ENCODE data around the gene STARD8. TPM values are rescaled to one million over a fixed set of nuclear protein-coding genes. Genes with fewer than 3 reads are reported as not detected.

The STARD8 gene
- total and polyA plus RNA-seq, 7 donors: 4.2 to 25.8 (median 8.8) TPM

DNA sequence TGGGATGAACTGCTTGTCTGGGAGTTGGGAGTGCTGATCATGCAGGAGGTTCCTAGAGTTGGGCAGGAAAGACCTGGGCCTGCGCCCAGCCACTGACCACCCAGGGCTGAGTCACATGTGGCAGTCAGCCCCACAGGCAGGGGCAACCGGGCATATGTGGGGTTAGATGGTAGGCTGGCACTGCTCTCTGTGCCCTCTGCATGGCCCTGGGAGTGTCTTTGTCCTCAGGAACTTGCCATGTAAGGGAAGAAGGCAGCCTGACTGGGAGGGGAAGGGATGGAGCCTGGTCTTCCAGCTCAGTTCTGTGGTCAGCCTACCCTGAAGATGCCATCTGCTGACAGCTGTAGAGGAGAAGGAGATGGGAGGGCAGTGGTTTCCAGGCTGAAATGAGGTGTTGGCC lies 111.2 kb downstream of the STARD8 start:
- no peak for ATAC-seq
- no peak for DNase-seq
- WGBS, 3 donors: 75 to 100% (median 77%) methylated on average over 1 to 2 of the region's 2 CpGs

DNA sequence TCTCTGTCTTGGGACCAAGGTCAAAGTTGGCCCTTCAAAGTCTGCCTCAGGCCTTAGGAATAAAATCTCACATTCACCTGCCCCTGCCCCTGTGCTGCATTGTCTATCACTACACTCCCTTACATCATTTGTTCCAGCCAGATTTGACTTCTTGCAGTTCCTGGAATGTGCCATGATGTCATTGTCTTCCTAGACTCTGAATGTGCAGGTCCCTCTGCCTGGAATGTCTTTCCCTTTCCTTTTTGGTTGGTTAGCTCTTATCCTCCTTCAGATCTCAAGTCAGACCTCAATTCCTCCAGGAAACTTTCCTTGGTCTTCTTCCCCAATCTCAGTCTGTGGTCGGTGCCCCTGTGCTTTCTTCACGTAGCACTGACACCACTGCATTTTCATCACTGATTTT lies 113.6 kb downstream of the STARD8 start:
- 68 to 96% (median 87%) methylated on average over 2 of the region's 2 CpGs for WGBS, 3 donors
- ATAC-seq (no peak), DNase-seq (no peak)
- intact Hi-C loops (cut with DNase I): no loop called here
- peaks cover 0 to 8% (median 0%) of the 10 kb centered on the region in 3 donors for H3K27me3 ChIP-seq (ENCODE audit: insufficient read depth in 3 of 3, low read length in 2 of 3)
- no peak overlapping the region for H3K4me3 ChIP-seq
- H3K36me3 ChIP-seq (ENCODE audit: insufficient read depth in 1 of 2, low read depth in 1 of 2): no peaks in the 10 kb centered on the region
- H3K4me1 ChIP-seq: no peaks in the 10 kb centered on the region
- TF ChIP-seq, protein P1, sequence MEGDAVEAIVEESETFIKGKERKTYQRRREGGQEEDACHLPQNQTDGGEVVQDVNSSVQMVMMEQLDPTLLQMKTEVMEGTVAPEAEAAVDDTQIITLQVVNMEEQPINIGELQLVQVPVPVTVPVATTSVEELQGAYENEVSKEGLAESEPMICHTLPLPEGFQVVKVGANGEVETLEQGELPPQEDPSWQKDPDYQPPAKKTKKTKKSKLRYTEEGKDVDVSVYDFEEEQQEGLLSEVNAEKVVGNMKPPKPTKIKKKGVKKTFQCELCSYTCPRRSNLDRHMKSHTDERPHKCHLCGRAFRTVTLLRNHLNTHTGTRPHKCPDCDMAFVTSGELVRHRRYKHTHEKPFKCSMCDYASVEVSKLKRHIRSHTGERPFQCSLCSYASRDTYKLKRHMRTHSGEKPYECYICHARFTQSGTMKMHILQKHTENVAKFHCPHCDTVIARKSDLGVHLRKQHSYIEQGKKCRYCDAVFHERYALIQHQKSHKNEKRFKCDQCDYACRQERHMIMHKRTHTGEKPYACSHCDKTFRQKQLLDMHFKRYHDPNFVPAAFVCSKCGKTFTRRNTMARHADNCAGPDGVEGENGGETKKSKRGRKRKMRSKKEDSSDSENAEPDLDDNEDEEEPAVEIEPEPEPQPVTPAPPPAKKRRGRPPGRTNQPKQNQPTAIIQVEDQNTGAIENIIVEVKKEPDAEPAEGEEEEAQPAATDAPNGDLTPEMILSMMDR (IDR thresholded peaks at IDR 0.05): no peak
- no peak overlapping the region for H3K27ac ChIP-seq
- no peaks in the 10 kb centered on the region for H3K9me3 ChIP-seq

More for the DNA sequence above, 111.2 kb downstream of the STARD8 start:
- Histone ChIP-seq H3K36me3 (ENCODE audit: insufficient read depth in 1 of 2, low read depth in 1 of 2) (no peaks in the 10 kb centered on the region), H3K4me1 (no peaks in the 10 kb centered on the region), H3K9me3 (no peaks in the 10 kb centered on the region), H3K27ac (no peak overlapping the region), H3K27me3 (ENCODE audit: insufficient read depth in 3 of 3, low read length in 2 of 3) (peaks cover 0 to 22% (median 0%) of the 10 kb centered on the region in 3 donors), H3K4me3 (no peak overlapping the region)
- intact Hi-C loops (cut with DNase I): loop anchor here in 1 of 2 donors (10.0 kb wide), 1 partner anchor 266 kb away; no protein-coding TSS in a partner anchor
- TF ChIP-seq, protein P1 (IDR thresholded peaks at IDR 0.05): no peak

DNA sequence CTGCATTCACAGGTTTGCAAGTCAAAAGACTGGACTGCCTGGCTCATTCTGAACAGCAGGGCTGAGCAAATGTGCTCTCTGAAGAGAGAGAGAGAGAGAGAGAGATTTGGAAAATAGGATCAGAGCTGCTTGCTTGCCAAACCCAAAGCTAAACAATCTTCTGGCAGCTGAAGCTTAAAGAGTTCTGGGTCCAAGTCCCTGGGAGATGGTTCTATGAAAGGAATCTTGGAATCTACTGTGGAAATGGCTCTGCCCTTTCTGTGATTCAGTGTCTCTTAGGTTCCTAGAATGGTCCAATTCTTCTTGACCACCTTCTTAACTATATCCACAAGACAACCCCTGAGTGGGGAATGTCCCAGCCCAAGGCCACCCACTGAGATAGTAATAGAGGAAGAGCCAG lies 115.3 kb downstream of the STARD8 start:
- no peaks in the 10 kb centered on the region for H3K9me3 ChIP-seq
- no peak for ATAC-seq
- TF ChIP-seq, protein P1 (IDR thresholded peaks at IDR 0.05): no peak
- no peaks in the 10 kb centered on the region for H3K36me3 ChIP-seq (ENCODE audit: insufficient read depth in 1 of 2, low read depth in 1 of 2)
- H3K27me3 ChIP-seq (ENCODE audit: insufficient read depth in 3 of 3, low read length in 2 of 3): peaks cover 0 to 4% (median 0%) of the 10 kb centered on the region in 3 donors
- no peaks in the 10 kb centered on the region for H3K4me1 ChIP-seq
- intact Hi-C loops (cut with DNase I): no loop called here
- H3K27ac ChIP-seq: no peak overlapping the region
- no peak overlapping the region for H3K4me3 ChIP-seq
- no peak for DNase-seq

DNA sequence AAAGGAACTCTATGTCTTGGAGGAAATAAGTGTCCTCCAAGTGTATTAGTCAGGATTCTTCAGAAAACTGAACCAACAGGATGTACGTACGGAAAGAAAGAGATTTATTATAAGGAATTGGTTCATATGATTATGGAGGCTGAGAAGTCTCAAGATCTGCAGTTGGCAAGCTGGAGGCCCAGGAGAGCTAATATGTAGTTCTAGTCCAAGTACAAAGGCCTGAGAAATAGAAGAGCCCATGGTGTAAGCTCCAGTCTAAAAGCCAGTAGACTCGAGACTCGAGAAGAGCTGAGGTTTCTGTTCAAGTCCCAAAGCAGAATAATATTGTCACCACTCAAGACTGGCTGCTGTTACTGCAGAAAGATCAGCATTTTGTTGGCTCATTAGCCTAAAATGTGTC lies 116.0 kb downstream of the STARD8 start:
- TF ChIP-seq, protein P1 (IDR thresholded peaks at IDR 0.05): no peak
- Histone ChIP-seq H3K36me3 (ENCODE audit: insufficient read depth in 1 of 2, low read depth in 1 of 2) (no peaks in the 10 kb centered on the region), H3K27ac (no peak overlapping the region), H3K27me3 (ENCODE audit: insufficient read depth in 3 of 3, low read length in 2 of 3) (peaks cover 0 to 4% (median 0%) of the 10 kb centered on the region in 3 donors), H3K4me1 (no peaks in the 10 kb centered on the region), H3K4me3 (no peak overlapping the region), H3K9me3 (no peaks in the 10 kb centered on the region)
- ATAC-seq: no peak
- no peak for DNase-seq
- 85 to 91% (median 86%) methylated on average over 4 of the region's 4 CpGs for WGBS, 3 donors
- intact Hi-C loops (cut with DNase I): no loop called here

Other genes with a start within 250 kb of the STARD8 start
- 1 to 10 TPM; 2.4 to 3.7 (median 3.4) TPM for gene OPHN1, start 214.2 kb upstream of the STARD8 start, total RNA-seq
- 1 to 10 TPM in 2 of 3 donors, under 1 TPM in 1; 0.47 to 1.7 (median 1.5) TPM for gene OPHN1, start 214.2 kb upstream of the STARD8 start, polyA plus RNA-seq
- 10 to 100 TPM; 30.4 to 43.3 (median 35.8) TPM for gene YIPF6, start 148.6 kb upstream of the STARD8 start, total RNA-seq
- gene YIPF6, start 148.6 kb upstream of the STARD8 start, polyA plus RNA-seq: 10 to 100 TPM; 12.9 to 27.2 (median 15.2) TPM
- 10 to 100 TPM; 10.9 to 14.9 (median 11.3) TPM for gene EFNB1, start 181.4 kb downstream of the STARD8 start, total RNA-seq
- gene EFNB1, start 181.4 kb downstream of the STARD8 start, polyA plus RNA-seq: 10 to 100 TPM in 2 of 3 donors, 1 to 10 TPM in 1; 8.9 to 12.2 (median 11.2) TPM

Measured in psoas muscle (tissue), 8 donors.